ENCODE results near the gene CCL27.

DNA sequence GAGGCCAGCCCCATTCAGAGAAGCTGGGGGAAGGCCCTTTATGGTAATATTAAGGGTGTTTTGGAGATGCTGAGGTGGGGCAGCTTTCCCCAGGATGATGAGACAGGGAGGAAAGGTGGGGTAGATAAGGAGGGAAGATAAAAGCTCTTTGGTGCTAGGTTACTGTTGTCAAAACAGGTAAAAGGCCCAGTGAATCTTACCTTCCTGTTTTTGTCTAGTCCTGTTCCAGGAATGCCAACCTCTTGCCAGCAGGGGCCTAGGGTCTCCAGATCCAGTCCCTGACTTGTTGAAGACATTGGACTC is 797 bp upstream of the CCL27 start:
- TF ChIP-seq POLR2AphosphoS5 (IDR thresholded peaks at IDR 0.05) = no peak
- TF ChIP-seq POLR2A (IDR thresholded peaks at IDR 0.05) = no peak
- TF ChIP-seq, protein P1, sequence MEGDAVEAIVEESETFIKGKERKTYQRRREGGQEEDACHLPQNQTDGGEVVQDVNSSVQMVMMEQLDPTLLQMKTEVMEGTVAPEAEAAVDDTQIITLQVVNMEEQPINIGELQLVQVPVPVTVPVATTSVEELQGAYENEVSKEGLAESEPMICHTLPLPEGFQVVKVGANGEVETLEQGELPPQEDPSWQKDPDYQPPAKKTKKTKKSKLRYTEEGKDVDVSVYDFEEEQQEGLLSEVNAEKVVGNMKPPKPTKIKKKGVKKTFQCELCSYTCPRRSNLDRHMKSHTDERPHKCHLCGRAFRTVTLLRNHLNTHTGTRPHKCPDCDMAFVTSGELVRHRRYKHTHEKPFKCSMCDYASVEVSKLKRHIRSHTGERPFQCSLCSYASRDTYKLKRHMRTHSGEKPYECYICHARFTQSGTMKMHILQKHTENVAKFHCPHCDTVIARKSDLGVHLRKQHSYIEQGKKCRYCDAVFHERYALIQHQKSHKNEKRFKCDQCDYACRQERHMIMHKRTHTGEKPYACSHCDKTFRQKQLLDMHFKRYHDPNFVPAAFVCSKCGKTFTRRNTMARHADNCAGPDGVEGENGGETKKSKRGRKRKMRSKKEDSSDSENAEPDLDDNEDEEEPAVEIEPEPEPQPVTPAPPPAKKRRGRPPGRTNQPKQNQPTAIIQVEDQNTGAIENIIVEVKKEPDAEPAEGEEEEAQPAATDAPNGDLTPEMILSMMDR (IDR thresholded peaks at IDR 0.05) = no peak
- TF ChIP-seq EP300 (IDR thresholded peaks at IDR 0.05) = no peak
